IMR-90 (cell line): ENCODE measurements around the gene EXOC6B. TPM values are rescaled to one million over a fixed set of nuclear protein-coding genes. Genes with fewer than 3 reads are reported as not detected.

Experiments
- ATAC-seq: fragments of 200-7000 bp; cut with Tn5 transposase; 2 replicates; pipeline ENCODE4 v1.9.1; 2020; ENCODE audit warnings: low read depth, mild to moderate bottlenecking, moderate library complexity
- BruUV-seq: library from RNA; stranded (reverse); fragments of 400-500 nt; replicated peaks from 2 replicates; lab custom pipeline; 2021; lab: Mats Ljungman, UMichigan
- CTCF ChIA-PET: fragments of 300-600 bp; formaldehyde crosslinking; extraction: SDS; loops from one replicate; lab custom pipeline; 2021; ENCODE audit warnings: antibody characterized with exemption; lab: Yijun Ruan, JAX
- POLR2A ChIA-PET: fragments of 300-600 bp; sonication (Branson Sonifier 250); formaldehyde crosslinking; loops from one replicate; lab custom pipeline; 2022; ENCODE audit warnings: antibody characterized with exemption; ENCODE audit not compliant: unreplicated experiment; lab: Charles Lee
- DNase-seq: peaks from one replicate; pipeline ENCODE4 v3.0.0; 2013
- H2AFZ ChIP-seq: replicated peaks from 2 replicates; pipeline ENCODE3; 2013; ENCODE audit warnings: low read length, mild to moderate bottlenecking; ENCODE audit not compliant: poor library complexity
- H2AK5ac ChIP-seq: 2 replicates; pipeline ENCODE4 v1.6.1; 2013; ENCODE audit warnings: low read depth, low read length, inconsistent platforms
- H2AK9ac ChIP-seq: replicated peaks from 2 replicates; pipeline ENCODE3; 2013; ENCODE audit warnings: mild to moderate bottlenecking, low read depth, low read length, moderate library complexity; ENCODE audit not compliant: poor library complexity
- H2BK120ac ChIP-seq: 2 replicates; pipeline ENCODE4 v1.6.1; 2013; ENCODE audit warnings: low read depth, low read length, inconsistent platforms
- H2BK15ac ChIP-seq: 3 replicates; pipeline ENCODE4 v1.6.1; 2013; ENCODE audit warnings: low read depth, low read length, inconsistent platforms
- H2BK20ac ChIP-seq: 2 replicates; pipeline ENCODE4 v1.6.1; 2013; ENCODE audit warnings: low read depth, mild to moderate bottlenecking, inconsistent platforms, low read length, moderate library complexity
- H2BK5ac ChIP-seq: 2 replicates; pipeline ENCODE4 v1.6.1; 2013; ENCODE audit warnings: mild to moderate bottlenecking, low read depth, low read length, inconsistent platforms; ENCODE audit not compliant: poor library complexity, severe bottlenecking
- H3K14ac ChIP-seq: replicated peaks from 2 replicates; pipeline ENCODE4 v1.6.1; 2013; ENCODE audit warnings: low read depth, low read length, inconsistent platforms
- H3K18ac ChIP-seq: 2 replicates; pipeline ENCODE4 v1.6.1; 2013; ENCODE audit warnings: low read depth, low read length, control low read depth
- H3K23ac ChIP-seq: 2 replicates; pipeline ENCODE4 v1.6.1; 2013; ENCODE audit warnings: low read depth, low read length, inconsistent platforms
- H3K27ac ChIP-seq: 2 replicates; pipeline ENCODE4 v1.5.1; 2013; ENCODE audit warnings: mild to moderate bottlenecking, control low read depth, low read length; ENCODE audit not compliant: insufficient read depth
- H3K27me3 ChIP-seq: 2 replicates; pipeline ENCODE4 v1.6.1; 2013; ENCODE audit warnings: low read length; ENCODE audit not compliant: control insufficient read depth, insufficient read depth
- H3K36me3 ChIP-seq: 2 replicates; pipeline ENCODE4 v1.6.1; 2013; ENCODE audit warnings: low read length, mixed read lengths; ENCODE audit not compliant: control insufficient read depth, insufficient read depth
- H3K4ac ChIP-seq: 2 replicates; pipeline ENCODE4 v1.6.1; 2013; ENCODE audit warnings: low read depth, low read length, inconsistent platforms
- H3K4me1 ChIP-seq: 2 replicates; pipeline ENCODE4 v1.6.1; 2013; ENCODE audit warnings: low read length, mixed read lengths; ENCODE audit not compliant: control insufficient read depth, insufficient read depth
- H3K4me2 ChIP-seq: 2 replicates; pipeline ENCODE4 v1.6.1; 2013; ENCODE audit warnings: low read depth, mild to moderate bottlenecking, control low read depth, low read length, moderate library complexity
- H3K4me3 ChIP-seq: 2 replicates; pipeline ENCODE4 v1.5.1; 2013; ENCODE audit warnings: low read depth, mild to moderate bottlenecking, control low read depth, low read length, moderate library complexity; ENCODE audit not compliant: insufficient read depth
- H3K56ac ChIP-seq: 2 replicates; pipeline ENCODE4 v1.6.1; 2013; ENCODE audit warnings: low read length, inconsistent platforms; ENCODE audit not compliant: insufficient read depth; ENCODE audit errors: extremely low read depth
- H3K79me1 ChIP-seq, 2 experiments: 2 replicates each; pipeline ENCODE4 v1.6.1; 2013; ENCODE audit warnings: low read length in 2 of 2, inconsistent platforms in 1 of 2, low read depth in 1 of 2
- H3K9ac ChIP-seq: 2 replicates; pipeline ENCODE4 v1.6.1; 2013; ENCODE audit warnings: low read depth, low read length, control low read depth
- H3K9me1 ChIP-seq: 2 replicates; pipeline ENCODE4 v1.6.1; 2013; ENCODE audit warnings: low read length, inconsistent platforms; ENCODE audit not compliant: insufficient read depth
- H3K9me3 ChIP-seq: 2 replicates; pipeline ENCODE4 v1.6.1; 2013; ENCODE audit warnings: low read length; ENCODE audit not compliant: control insufficient read depth, insufficient read depth
- H4K20me1 ChIP-seq: 2 replicates; pipeline ENCODE4 v1.6.1; 2013; ENCODE audit warnings: low read length, inconsistent platforms; ENCODE audit not compliant: insufficient read depth
- H4K5ac ChIP-seq: 2 replicates; pipeline ENCODE4 v1.6.1; 2013; ENCODE audit warnings: mild to moderate bottlenecking, low read depth, low read length, control low read depth
- H4K8ac ChIP-seq, 2 experiments: 2 replicates each; pipeline ENCODE4 v1.6.1; 2013; ENCODE audit warnings: low read depth in 2 of 2, low read length in 2 of 2, control low read depth in 1 of 2, inconsistent platforms in 1 of 2
- H4K91ac ChIP-seq: 2 replicates; pipeline ENCODE4 v1.6.1; 2013; ENCODE audit warnings: low read depth, low read length, inconsistent platforms; ENCODE audit not compliant: insufficient read depth
- CEBPB ChIP-seq: IDR thresholded peaks from 2 replicates; pipeline ENCODE4 v1.6.1; 2012; ENCODE audit warnings: low read depth, low read length, improper control_type of control experiment
- CHD1 ChIP-seq: IDR thresholded peaks from 2 replicates; pipeline ENCODE4 v1.6.1; 2012; ENCODE audit warnings: low read depth, low read length, improper control_type of control experiment
- FOS ChIP-seq: fragments of 150-350 bp; IDR thresholded peaks from 2 replicates; pipeline ENCODE4 v1.6.1; 2016; ENCODE audit warnings: low read depth, low read length
- MAFK ChIP-seq: IDR thresholded peaks from 2 replicates; pipeline ENCODE4 v1.6.1; 2012; ENCODE audit warnings: low read depth, low read length, improper control_type of control experiment
- MXI1 ChIP-seq: IDR thresholded peaks from 2 replicates; pipeline ENCODE4 v1.6.1; 2012; ENCODE audit warnings: low read depth, mild to moderate bottlenecking, low read length, moderate library complexity, borderline replicate concordance
- NFE2L2 ChIP-seq: fragments of 150-350 bp; IDR thresholded peaks from 2 replicates; pipeline ENCODE4 v1.6.1; 2016; ENCODE audit warnings: low read depth, mild to moderate bottlenecking, low read length
- POLR2A ChIP-seq: IDR thresholded peaks from 2 replicates; pipeline ENCODE4 v1.6.1; 2012; ENCODE audit warnings: mild to moderate bottlenecking, low read depth, low read length
- RCOR1 ChIP-seq: IDR thresholded peaks from 2 replicates; pipeline ENCODE4 v1.6.1; 2012; ENCODE audit warnings: mild to moderate bottlenecking, low read length, improper control_type of control experiment; ENCODE audit not compliant: insufficient replicate concordance
- USF2 ChIP-seq: fragments of 150-350 bp; IDR thresholded peaks from 2 replicates; pipeline ENCODE4 v1.6.1; 2017; ENCODE audit warnings: mild to moderate bottlenecking, antibody characterized with exemption, low read length, low read depth
- dilution Hi-C: fragments of 300-500 bp; cut with HindIII; formaldehyde crosslinking; loops from one replicate; pipeline ENCODE4 v1.14.3; 2018; ENCODE audit warnings: low sequenced_read_pairs; ENCODE audit not compliant: unreplicated experiment
- in situ Hi-C: fragments of 300-500 bp; cut with MboI; formaldehyde crosslinking; loops from 3 replicates; pipeline ENCODE4 v1.14.3; 2019; ENCODE audit warnings: low sequenced_read_pairs, inconsistent platforms, mixed read lengths
- intact Hi-C: fragments of 100-400 bp; cut with micrococcal nuclease; formaldehyde crosslinking; loops from 2 replicates; pipeline ENCODE4 v1.10.0; 2022
- polyA plus RNA-seq, 3 experiments: library from polyadenylated mRNA; depleted of rRNA; stranded (reverse); fragments of >200 nt; gene quantifications; 2 replicates each; pipeline ENCODE4 v1.2.3, GENCODE V29; 2012; ENCODE audit warnings: low replicate concordance in 1 of 3
- total RNA-seq: library from RNA; depleted of rRNA; stranded (reverse); fragments of >200 nt; gene quantifications from 2 replicates; pipeline ENCODE4 v1.2.3, GENCODE V29; 2012
- TF ChIP-seq, protein P1 (sequence below): conservative IDR thresholded peaks from 2 replicates; pipeline ENCODE4 v1.5.1; 2012; ENCODE audit warnings: mild to moderate bottlenecking, low read depth, low read length, improper control_type of control experiment

Gene EXOC6B
- total and polyA plus RNA-seq, 2 of the 4 experiments (the other 2 are of a cell fraction) = 10.2 to 29.4 TPM

GRCh38 chr2:72278046-72278445 is 547.8 kb downstream of the EXOC6B start:
- no peak overlapping the region for H3K9ac ChIP-seq
- H2AK5ac ChIP-seq = no peak overlapping the region
- H3K18ac ChIP-seq = no peak overlapping the region
- ChIA-PET CTCF (interaction anchor here (1.1 kb wide), 1 partner anchor 11 kb away, joined by 4 read pairs; no protein-coding TSS in a partner anchor), POLR2A (no interaction called here)
- H2AK9ac ChIP-seq = no peak overlapping the region
- dilution Hi-C loops = no loop called here
- H3K9me1 ChIP-seq = no peaks in the 10 kb centered on the region
- H3K23ac ChIP-seq = no peak overlapping the region
- no peak overlapping the region for H2BK15ac ChIP-seq
- H2AFZ ChIP-seq = no peak overlapping the region
- no peaks in the 10 kb centered on the region; a peak in 1 of 4 replicates for H3K79me1 ChIP-seq
- BruUV-seq = no TSS peak
- H3K27me3 ChIP-seq = no peaks in the 10 kb centered on the region
- no peak overlapping the region for H3K27ac ChIP-seq
- no peak overlapping the region for H2BK20ac ChIP-seq
- TF ChIP-seq POLR2A (no peak), USF2 (no peak), MXI1 (no peak), FOS (peak; percentile 58), MAFK (peak; percentile 67; the same call in 1 of the 2 replicates), RCOR1 (no peak), NFE2L2 (peak; percentile 70), CEBPB (peak; percentile 30; the same call in 1 of the 2 replicates), CHD1 (no peak)
- TF ChIP-seq, protein P1, sequence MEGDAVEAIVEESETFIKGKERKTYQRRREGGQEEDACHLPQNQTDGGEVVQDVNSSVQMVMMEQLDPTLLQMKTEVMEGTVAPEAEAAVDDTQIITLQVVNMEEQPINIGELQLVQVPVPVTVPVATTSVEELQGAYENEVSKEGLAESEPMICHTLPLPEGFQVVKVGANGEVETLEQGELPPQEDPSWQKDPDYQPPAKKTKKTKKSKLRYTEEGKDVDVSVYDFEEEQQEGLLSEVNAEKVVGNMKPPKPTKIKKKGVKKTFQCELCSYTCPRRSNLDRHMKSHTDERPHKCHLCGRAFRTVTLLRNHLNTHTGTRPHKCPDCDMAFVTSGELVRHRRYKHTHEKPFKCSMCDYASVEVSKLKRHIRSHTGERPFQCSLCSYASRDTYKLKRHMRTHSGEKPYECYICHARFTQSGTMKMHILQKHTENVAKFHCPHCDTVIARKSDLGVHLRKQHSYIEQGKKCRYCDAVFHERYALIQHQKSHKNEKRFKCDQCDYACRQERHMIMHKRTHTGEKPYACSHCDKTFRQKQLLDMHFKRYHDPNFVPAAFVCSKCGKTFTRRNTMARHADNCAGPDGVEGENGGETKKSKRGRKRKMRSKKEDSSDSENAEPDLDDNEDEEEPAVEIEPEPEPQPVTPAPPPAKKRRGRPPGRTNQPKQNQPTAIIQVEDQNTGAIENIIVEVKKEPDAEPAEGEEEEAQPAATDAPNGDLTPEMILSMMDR = no peak
- no peak overlapping the region for H2BK120ac ChIP-seq
- intact Hi-C loops = loop anchor here (5.0 kb wide), 1 partner anchor 76 kb away; no protein-coding TSS in a partner anchor
- H4K20me1 ChIP-seq = no peaks in the 10 kb centered on the region
- H3K14ac ChIP-seq = no peak overlapping the region
- no peaks in the 10 kb centered on the region for H3K36me3 ChIP-seq
- in situ Hi-C loops = no loop called here
- ATAC-seq = peak; percentile 85
- H3K4me2 ChIP-seq = no peak overlapping the region
- H3K4me3 ChIP-seq = no peak overlapping the region
- H3K4ac ChIP-seq = no peak overlapping the region
- no peak overlapping the region for H4K5ac ChIP-seq
- H3K9me3 ChIP-seq = no peaks in the 10 kb centered on the region
- H4K8ac ChIP-seq = no peak overlapping the region
- no peak overlapping the region for H2BK5ac ChIP-seq
- H4K91ac ChIP-seq = no peak overlapping the region
- DNase-seq = peak; percentile 79
- H3K4me1 ChIP-seq = peaks cover 11% of the 10 kb centered on the region
- H3K56ac ChIP-seq = no peak overlapping the region
